ENCODE measurements around the gene CCDC154. TPM values are rescaled to one million over a fixed set of nuclear protein-coding genes. Genes with fewer than 3 reads are reported as not detected.

CCDC154 gene
- polyA plus RNA-seq, 3 donors = 0.24 to 0.56 (median 0.55) TPM

DNA sequence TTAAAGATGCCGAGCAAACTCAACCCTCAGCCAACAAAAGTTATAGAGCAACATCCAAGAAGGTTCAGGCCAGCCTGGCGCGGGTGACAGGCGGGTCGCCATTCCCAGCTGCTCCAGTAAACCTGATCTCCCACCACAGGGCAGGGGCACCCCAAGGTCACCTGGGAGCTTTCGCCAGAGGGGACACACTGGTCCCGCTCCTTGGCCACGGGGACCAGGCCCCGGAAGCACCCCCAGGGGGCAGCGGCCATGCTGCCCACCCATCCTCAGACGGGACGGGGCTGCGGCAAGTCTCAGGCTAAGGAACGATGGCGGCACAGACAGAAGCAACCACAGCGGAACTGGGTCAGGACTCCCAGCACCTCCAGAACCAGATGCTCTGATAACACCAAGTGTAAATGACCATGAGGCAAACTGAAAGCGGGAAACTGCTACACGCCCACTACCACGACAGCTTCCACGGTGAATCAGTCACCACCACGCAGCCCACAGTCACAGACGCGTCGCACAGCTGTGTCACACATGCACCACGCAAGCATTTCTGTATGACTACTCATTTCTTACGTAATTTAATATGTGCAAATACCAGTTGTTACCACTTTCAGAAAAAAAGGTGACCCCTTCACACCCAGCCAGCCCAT lies 14.1 kb upstream of the CCDC154 start:
- WGBS, 3 donors = 87 to 93% (median 89%) methylated on average over 26 of the region's 26 CpGs
- no peak overlapping the region for H3K27ac ChIP-seq (ENCODE audit: low read depth, low read length)

- no peak overlapping the region for H3K27ac ChIP-seq (ENCODE audit: low read depth, low read length)
- WGBS, 3 donors = 79 to 90% (median 84%) methylated on average over 42 of the region's 42 CpGs
These were observed 13.3 kb upstream of the CCDC154 start for GRCh38 chr16:1457489-1458245.

GRCh38 chr16:1456951-1457350 lies 12.6 kb upstream of the CCDC154 start:
- 85 to 93% (median 91%) methylated on average over 16 of the region's 16 CpGs for WGBS, 3 donors
- no peak overlapping the region for H3K27ac ChIP-seq (ENCODE audit: low read depth, low read length)

DNA sequence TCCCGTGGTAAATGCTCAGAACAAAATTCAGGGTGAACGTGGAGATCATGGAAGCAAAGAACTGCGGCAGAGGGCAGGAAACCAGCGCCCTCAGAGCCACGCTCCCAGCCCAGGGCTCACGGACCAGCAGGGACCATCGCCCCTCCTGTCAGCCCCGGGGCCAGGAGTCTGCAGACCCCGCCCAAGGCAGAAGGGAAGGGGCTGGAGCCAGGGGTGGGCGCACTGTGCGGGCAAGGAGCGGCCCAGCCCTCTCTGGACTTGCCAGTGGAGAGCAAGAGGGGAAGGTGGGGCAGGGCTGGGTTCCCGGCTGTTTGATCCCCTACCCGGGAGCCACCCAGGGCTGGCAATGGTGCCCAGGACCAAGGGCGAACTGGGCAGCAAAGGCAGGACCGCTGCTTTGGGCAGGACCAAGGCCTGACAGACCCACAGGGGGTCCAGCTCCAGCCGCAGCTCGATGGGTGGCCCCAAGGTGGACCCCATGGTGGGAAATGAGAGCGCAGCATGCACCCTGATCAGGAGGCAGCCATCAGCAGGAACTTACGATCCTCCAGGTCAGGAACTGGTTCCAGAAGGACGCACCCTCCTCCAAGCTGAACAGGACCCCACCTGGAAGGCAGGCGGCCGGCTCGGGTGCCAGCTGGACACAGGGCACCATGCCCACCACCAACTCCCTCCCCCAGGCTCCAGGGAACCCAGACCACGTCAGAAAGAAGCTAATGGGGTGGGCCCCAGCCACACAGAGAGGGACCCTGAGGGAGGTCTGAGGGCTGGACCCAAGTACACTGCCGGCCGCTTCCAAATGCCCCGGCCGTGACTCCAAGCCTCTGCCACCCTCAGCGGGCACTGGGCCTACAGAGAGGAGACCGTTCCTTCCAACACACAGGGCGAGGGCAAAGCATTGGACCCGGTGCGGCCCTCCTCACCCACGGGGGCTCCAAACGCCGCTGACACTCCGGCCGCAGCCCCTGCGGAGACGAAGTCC lies 11.1 kb upstream of the CCDC154 start:
- WGBS, 3 donors = 93 to 95% (median 94%) methylated on average over 39 to 41 of the region's 41 CpGs
- no peak overlapping the region for H3K27ac ChIP-seq (ENCODE audit: low read depth, low read length)

DNA sequence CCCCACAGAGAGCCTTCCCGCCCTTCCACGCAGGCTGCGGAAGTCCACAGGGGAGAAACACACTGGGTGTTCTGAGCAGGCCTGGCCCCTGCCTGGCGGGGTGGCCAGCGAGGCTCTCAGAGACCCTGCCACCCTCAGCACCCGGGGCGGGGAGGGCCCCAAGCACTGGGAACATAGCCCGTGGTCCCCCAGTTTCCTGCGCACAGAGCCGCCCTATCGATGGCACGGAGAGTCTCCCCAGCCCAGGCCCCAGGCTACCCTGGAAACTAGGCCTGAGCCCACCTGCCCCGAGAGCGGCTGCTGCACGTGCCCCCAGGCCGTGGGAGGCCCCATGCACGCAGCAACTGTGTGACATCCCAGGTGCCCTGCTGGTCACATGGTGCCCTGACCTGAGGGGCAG lies 10.2 kb upstream of the CCDC154 start:
- 91 to 93% (median 93%) methylated on average over 17 of the region's 17 CpGs for WGBS, 3 donors
- no peak overlapping the region for H3K27ac ChIP-seq (ENCODE audit: low read depth, low read length)

DNA sequence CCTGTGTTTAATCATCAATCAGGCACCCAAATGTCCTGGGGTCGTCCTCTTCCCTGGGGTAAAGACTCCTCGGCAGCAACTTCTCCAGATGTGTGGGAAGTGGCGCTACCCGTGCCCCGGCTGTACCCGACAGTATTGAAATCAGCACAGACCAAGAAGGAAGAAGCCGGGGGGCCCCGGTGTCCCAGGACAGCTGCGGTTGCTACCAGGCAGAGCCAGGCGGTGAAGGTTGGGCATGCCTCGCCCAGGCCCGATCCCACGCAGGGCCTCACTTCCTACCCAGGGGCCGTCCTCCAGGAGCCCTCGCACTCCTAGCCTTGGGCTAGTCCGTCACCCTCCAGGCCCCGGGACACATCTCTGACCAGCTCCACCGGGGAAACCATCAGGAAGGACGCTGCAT lies 9.0 kb upstream of the CCDC154 start:
- WGBS, 3 donors = 93 to 95% (median 93%) methylated on average over 16 to 19 of the region's 19 CpGs
- no peak overlapping the region for H3K27ac ChIP-seq (ENCODE audit: low read depth, low read length)

DNA sequence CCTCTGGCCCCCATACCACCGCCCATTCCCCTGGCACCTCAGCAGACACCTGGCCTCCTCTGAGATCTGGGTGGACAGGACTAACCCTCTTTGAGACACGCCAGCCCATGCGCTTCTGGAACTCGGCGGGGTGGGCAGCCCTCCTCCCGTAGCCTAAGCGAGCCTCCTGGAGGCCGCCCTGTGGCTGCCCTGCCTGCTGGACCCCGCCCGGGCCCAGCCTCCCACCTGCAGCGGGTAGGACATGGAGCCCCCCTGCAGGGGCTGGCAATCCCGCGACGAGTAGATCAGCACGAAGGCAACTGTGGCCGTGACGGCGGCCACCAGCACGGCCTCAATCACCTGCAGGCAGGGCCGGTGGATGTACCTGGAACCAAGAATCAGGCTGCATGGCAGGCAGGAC lies 8.2 kb upstream of the CCDC154 start:
- H3K27ac ChIP-seq (ENCODE audit: low read depth, low read length) = no peak overlapping the region
- 92 to 97% (median 93%) methylated on average over 20 of the region's 20 CpGs for WGBS, 3 donors

GRCh38 chr16:1451702-1452392 lies 7.5 kb upstream of the CCDC154 start:
- no peak overlapping the region for H3K27ac ChIP-seq (ENCODE audit: low read depth, low read length)
- WGBS, 3 donors = 93 to 96% (median 95%) methylated on average over 30 to 34 of the region's 34 CpGs

GRCh38 chr16:1450841-1451240 lies 6.5 kb upstream of the CCDC154 start:
- 94 to 97% (median 94%) methylated on average over 21 of the region's 21 CpGs for WGBS, 3 donors
- H3K27ac ChIP-seq (ENCODE audit: low read depth, low read length) = no peak overlapping the region

GRCh38 chr16:1450218-1450617 lies 5.9 kb upstream of the CCDC154 start:
- H3K27ac ChIP-seq (ENCODE audit: low read depth, low read length) = no peak overlapping the region
- 91 to 94% (median 92%) methylated on average over 27 to 29 of the region's 29 CpGs for WGBS, 3 donors

GRCh38 chr16:1449201-1449788 lies 4.9 kb upstream of the CCDC154 start:
- 95 to 96% (median 96%) methylated on average over 25 of the region's 25 CpGs for WGBS, 3 donors

DNA sequence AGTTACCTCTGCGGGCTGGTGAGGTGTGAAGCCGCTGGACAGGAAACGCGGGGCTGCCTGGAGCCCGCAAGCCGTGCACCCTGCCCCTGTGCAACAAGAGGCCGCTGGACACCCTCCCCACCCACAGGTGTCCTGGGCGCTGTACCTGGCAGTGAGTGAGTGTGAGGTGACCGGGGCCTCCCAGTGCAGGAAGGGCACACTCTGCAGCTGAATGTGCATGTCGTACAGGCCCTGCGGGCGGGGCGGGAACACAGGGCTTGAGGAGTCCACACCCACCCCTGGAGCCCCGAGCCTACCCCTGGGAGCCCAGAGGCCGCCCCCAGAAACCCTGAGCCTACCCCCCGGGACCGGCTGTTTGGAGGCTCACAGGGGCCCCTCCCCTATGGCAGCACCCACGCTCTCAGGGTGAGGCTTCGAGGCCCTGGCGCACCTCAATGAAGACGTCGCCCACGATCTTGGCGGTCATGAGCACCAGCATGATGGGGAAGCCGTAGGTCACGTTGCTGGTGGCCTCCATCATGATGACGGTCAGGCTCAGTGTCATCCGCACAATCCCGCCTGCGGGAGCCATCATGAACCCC lies 4.3 kb upstream of the CCDC154 start:
- 92 to 95% (median 94%) methylated on average over 30 of the region's 30 CpGs for WGBS, 3 donors
- H3K27ac ChIP-seq (ENCODE audit: low read depth, low read length) = no peak overlapping the region

More at GRCh38 chr16:1449201-1449788, 4.9 kb upstream of the CCDC154 start:
- no peak overlapping the region for H3K27ac ChIP-seq (ENCODE audit: low read depth, low read length)

- H3K27ac ChIP-seq (ENCODE audit: low read depth, low read length) = no peak overlapping the region
- WGBS, 3 donors = 92 to 96% (median 94%) methylated on average over 11 of the region's 11 CpGs
These were observed 3.6 kb upstream of the CCDC154 start for GRCh38 chr16:1447965-1448364.

DNA sequence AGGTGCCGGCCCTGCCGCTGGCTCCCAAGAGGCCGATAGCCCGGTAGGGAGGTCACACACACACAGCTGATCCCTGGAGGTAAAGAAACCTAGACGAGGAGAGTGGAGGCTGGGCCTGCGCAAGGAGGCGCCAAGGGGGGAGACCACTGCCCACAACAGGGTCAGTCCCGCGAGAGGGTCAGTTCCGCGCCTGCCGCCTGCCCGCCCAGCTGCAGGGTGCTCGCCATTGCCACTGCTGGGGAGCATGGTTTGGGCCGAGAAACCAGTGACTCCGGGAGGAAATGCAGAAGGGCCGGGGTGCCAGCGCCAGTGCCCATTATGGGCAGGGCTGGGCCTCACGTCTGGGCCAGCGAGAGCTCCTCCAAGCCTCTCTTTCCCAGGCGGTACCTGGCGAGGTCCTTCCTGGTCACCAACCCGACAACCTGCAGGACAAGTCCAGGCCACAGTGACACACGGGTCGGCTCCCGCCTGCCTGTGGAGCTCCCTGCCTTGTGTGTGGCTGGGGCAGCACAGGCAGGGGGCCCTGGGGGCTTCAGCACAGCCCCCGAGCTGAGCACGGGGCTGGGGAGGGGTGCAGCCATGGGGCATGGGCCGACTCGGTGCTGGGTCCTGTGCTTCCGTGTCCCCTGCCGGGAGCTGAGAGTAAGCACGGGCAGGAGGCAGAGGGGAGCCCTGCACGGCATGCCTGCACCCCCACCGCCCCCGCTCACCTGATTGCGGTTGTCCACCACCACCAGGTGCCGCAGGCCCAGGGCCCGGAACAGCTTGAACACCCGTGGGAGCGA lies 2.1 kb upstream of the CCDC154 start:
- 90 to 94% (median 93%) methylated on average over 39 to 41 of the region's 41 CpGs for WGBS, 3 donors
- no peak overlapping the region for H3K27ac ChIP-seq (ENCODE audit: low read depth, low read length)

DNA sequence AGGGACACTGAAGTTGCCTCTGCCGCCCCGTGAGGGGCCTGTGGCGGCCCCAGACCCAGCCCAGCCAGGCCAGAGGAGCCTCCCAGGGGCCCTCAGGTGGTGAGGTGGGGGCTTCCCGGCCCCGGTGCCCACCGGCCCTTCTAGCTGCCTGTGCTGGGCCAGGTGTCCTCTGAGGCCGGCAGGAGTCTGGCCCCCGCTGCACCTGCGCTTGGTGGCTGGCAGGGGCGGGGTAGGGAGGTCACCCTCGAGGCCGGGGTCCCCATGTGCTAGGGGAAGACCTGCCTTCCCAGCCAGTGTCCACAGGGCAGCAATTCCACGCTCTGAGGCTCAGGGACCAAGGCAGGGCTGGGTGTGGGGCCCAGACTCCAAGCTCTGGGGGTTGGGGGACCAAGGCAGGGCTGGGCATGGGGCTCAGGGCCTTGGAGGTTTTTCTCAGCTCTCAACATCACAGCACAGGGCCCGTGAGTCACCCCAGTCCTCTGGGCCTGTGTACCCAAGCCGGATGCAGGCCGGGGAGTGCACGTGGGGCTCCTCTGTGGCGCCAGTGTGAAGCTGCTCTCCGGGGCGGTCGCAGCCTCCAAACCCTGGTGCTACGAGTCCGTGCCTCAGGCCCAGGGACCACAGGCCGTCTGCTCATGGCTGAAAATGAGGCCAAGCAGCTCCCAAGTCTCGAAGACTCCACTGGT lies 1.3 kb upstream of the CCDC154 start:
- WGBS, 3 donors = 89 to 90% (median 89%) methylated on average over 25 of the region's 25 CpGs
- no peak overlapping the region for H3K27ac ChIP-seq (ENCODE audit: low read depth, low read length)

DNA sequence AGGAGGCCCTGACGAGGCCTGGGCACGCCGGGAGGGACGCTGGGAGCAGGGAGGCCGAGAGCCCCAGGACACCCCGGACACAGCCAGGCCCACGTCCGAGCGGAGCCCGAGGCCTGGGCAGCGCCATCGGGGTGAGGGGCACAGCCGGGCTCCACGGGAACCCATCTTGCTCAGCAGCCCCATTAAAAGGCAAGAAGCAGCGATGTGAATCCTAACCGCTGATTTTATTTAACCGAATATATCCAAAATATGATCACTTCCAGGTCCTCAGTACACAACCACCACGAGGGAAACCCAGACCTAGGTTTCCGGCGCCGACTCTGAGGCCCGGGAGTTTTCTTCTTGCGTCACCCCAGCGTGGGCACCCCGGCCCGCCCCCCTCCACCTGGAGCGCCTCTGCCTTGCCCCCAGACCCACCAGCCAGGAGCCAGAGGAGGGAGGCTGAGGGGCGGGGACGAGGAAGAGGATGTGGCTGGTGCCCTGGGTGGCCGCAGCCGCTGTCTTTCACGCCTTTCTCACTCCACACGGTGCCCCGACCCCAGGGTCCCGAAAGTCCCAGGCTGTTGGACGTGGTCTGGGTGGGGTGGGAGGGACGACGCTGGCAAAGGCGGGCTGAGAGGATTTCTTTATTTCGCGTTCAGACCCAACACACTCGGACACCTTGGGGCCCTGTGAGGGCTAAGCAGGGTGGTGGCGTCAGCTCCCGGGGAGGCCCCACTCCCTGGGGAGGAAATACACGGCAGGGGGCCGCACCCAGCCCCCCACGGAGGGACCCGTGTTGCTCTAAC lies 568 bp upstream of the CCDC154 start:
- WGBS, 3 donors = 79 to 85% (median 82%) methylated on average over 44 to 48 of the region's 48 CpGs
- H3K27ac ChIP-seq (ENCODE audit: low read depth, low read length) = no peak overlapping the region
